DOHH2 (cell line): Measurements from ENCODE around the gene GREB1.

Experiments used
- CTCF ChIP-seq: fragments of 200-600 bp; sonication (generic); IDR thresholded peaks from one replicate; pipeline ENCODE4 v1.5.1; 2014; ENCODE audit warnings: antibody characterized with exemption, mild to moderate bottlenecking, low read depth, low read length; ENCODE audit not compliant: poor library complexity, severe bottlenecking
- EZH2phosphoT487 ChIP-seq: fragments of 200-600 bp; sonication (generic); IDR thresholded peaks from 2 replicates; pipeline ENCODE4 v1.6.1; 2017; ENCODE audit warnings: borderline replicate concordance, mild to moderate bottlenecking, antibody characterized with exemption, low read length, moderate library complexity, mixed read lengths

DNA sequence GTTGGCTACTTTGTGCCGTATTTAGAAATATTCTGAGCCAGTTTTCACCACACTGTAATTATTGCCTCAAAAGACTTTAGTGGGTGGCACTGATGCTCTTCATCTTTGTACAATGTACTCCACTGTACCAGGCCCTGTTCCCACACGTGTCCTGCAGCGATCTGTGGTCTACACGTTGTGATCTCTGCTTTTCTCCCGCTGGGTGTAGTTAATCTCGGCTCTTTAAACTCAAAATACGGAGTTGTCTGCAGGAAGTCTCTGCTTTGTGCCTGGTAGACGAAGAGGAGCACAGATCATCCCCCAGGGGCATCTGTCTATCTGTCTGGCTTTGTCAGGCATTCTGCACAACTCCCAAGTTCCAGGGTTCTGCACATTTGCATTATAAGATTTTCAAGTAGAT, 12.1 kb upstream of the GREB1 start:
- no peak for TF ChIP-seq CTCF
- no peak for TF ChIP-seq EZH2phosphoT487
